ENCODE data around the gene OR1J2. TPM values are rescaled to one million over a fixed set of nuclear protein-coding genes. Genes with fewer than 3 reads are reported as not detected.

OR1J2 gene
- total RNA-seq, 1 donor from 2014 or later: not detected

GRCh38 chr9:122551371-122551770 lies 40.8 kb downstream of the OR1J2 start:
- DNase-seq (ENCODE audit: low spot score): no peak

- DNase-seq (ENCODE audit: low spot score): no peak
Measured at GRCh38 chr9:122552812-122553211, 42.2 kb downstream of the OR1J2 start, which contains the start of gene OR1N2. Gene OR1N2 (plus strand): TSS chr9:122553112. CDS start chr9:122553212, 100 bp downstream.

Other genes with a start within 250 kb of the OR1J2 start
- 18.8 TPM for gene RBM18, start 246.0 kb upstream of the OR1J2 start, total RNA-seq
- 41.8 TPM for gene MRRF, start 245.9 kb upstream of the OR1J2 start, total RNA-seq
- gene PTGS1, start 139.8 kb upstream of the OR1J2 start, total RNA-seq: 16.5 TPM
- gene OR1J1, start 32.9 kb upstream of the OR1J2 start, total RNA-seq: not detected
- gene OR1J4, start 8.3 kb downstream of the OR1J2 start, total RNA-seq: not detected
- not detected for gene OR1N1, start 16.5 kb downstream of the OR1J2 start, total RNA-seq
- gene OR1N2, start 42.3 kb downstream of the OR1J2 start, total RNA-seq: not detected
- not detected for gene OR1L8, start 72.6 kb downstream of the OR1J2 start, total RNA-seq
- not detected for gene OR1Q1, start 103.9 kb downstream of the OR1J2 start, total RNA-seq
- not detected for gene OR1B1, start 146.8 kb downstream of the OR1J2 start, total RNA-seq
- not detected for gene OR1L1, start 150.9 kb downstream of the OR1J2 start, total RNA-seq
- gene OR1L3, start 164.3 kb downstream of the OR1J2 start, total RNA-seq: not detected
- gene OR1L4, start 213.2 kb downstream of the OR1J2 start, total RNA-seq: not detected
- not detected for gene OR1L6, start 231.5 kb downstream of the OR1J2 start, total RNA-seq